A673 (cell line): ENCODE results near the gene MRPS2. TPM values are rescaled to one million over a fixed set of nuclear protein-coding genes. Genes with fewer than 3 reads are reported as not detected.

ENCODE experiments used
- BruUV-seq: library from RNA; stranded (reverse); fragments of 400-500 nt; replicated peaks from 2 replicates; lab custom pipeline; 2021; lab: Mats Ljungman, UMichigan
- CTCF ChIA-PET: fragments of 300-600 bp; sonication (Branson Sonifier 250); formaldehyde crosslinking; loops from one replicate; lab custom pipeline; 2022; ENCODE audit warnings: antibody characterized with exemption; lab: Charles Lee
- POLR2A ChIA-PET: fragments of 300-600 bp; sonication (Branson Sonifier 250); formaldehyde crosslinking; loops from one replicate; lab custom pipeline; 2022; ENCODE audit warnings: antibody characterized with exemption; ENCODE audit not compliant: low non-redundant PET; lab: Charles Lee
- DNase-seq: peaks from one replicate; pipeline ENCODE4 v3.0.0-alpha.2; 2015; ENCODE audit warnings: low spot score
- H3K27ac ChIP-seq: fragments of 200-600 bp; sonication (generic); 2 replicates; pipeline ENCODE4 v1.5.1; 2016; ENCODE audit warnings: mixed run types, low read depth, mild to moderate bottlenecking, mixed read lengths, antibody characterized with exemption, low read length; ENCODE audit not compliant: poor library complexity, severe bottlenecking
- H3K27me3 ChIP-seq: fragments of 200-600 bp; sonication (generic); replicated peaks from 2 replicates; pipeline ENCODE4 v1.6.1; 2017; ENCODE audit warnings: mixed run types, low read depth, mild to moderate bottlenecking, mixed read lengths, antibody characterized with exemption, low read length; ENCODE audit not compliant: insufficient read depth, poor library complexity
- H3K36me3 ChIP-seq: fragments of 200-600 bp; sonication (generic); 2 replicates; pipeline ENCODE4 v1.6.1; 2016; ENCODE audit warnings: mixed run types, mild to moderate bottlenecking, mixed read lengths, antibody characterized with exemption, low read length; ENCODE audit not compliant: insufficient read depth, poor library complexity, severe bottlenecking
- H3K4me1 ChIP-seq: fragments of 200-600 bp; sonication (generic); 2 replicates; pipeline ENCODE4 v1.6.1; 2017; ENCODE audit warnings: mixed run types, mild to moderate bottlenecking, mixed read lengths, antibody characterized with exemption, low read length; ENCODE audit not compliant: insufficient read depth, poor library complexity, severe bottlenecking
- H3K4me3 ChIP-seq: fragments of 200-600 bp; sonication (generic); 2 replicates; pipeline ENCODE4 v1.5.1; 2016; ENCODE audit warnings: low read depth, mixed run types, mild to moderate bottlenecking, mixed read lengths, low read length; ENCODE audit not compliant: poor library complexity, severe bottlenecking
- H3K9me3 ChIP-seq: fragments of 200-600 bp; sonication (generic); 2 replicates; pipeline ENCODE4 v1.6.1; 2016; ENCODE audit warnings: mixed run types, low read depth, mild to moderate bottlenecking, mixed read lengths, antibody characterized with exemption, low read length; ENCODE audit not compliant: poor library complexity, severe bottlenecking
- EZH2 ChIP-seq: fragments of 200-600 bp; sonication (generic); IDR thresholded peaks from 2 replicates; pipeline ENCODE4 v1.6.1; 2017; ENCODE audit warnings: borderline replicate concordance, low read depth, mild to moderate bottlenecking, mixed read lengths, antibody characterized with exemption, low read length; ENCODE audit not compliant: poor library complexity, severe bottlenecking
- intact Hi-C: fragments of 100-400 bp; cut with micrococcal nuclease; formaldehyde crosslinking; loops from one replicate; pipeline ENCODE4 v1.10.0; 2022; ENCODE audit not compliant: unreplicated experiment
- total RNA-seq: library from RNA; stranded (reverse); gene quantifications from 2 replicates; pipeline ENCODE4 v1.2.3, GENCODE V29; 2021
- TF ChIP-seq, protein P1 (sequence below): fragments of 300-800, 200-600 bp; sonication (generic); conservative IDR thresholded peaks from 2 replicates; pipeline ENCODE4 v1.5.1; 2017; ENCODE audit warnings: low read depth, mild to moderate bottlenecking, antibody characterized with exemption, low read length, moderate library complexity, mixed read lengths

MRPS2 gene
- total RNA-seq, 1 experiment from 2014 or later = 88.8 TPM

DNA sequence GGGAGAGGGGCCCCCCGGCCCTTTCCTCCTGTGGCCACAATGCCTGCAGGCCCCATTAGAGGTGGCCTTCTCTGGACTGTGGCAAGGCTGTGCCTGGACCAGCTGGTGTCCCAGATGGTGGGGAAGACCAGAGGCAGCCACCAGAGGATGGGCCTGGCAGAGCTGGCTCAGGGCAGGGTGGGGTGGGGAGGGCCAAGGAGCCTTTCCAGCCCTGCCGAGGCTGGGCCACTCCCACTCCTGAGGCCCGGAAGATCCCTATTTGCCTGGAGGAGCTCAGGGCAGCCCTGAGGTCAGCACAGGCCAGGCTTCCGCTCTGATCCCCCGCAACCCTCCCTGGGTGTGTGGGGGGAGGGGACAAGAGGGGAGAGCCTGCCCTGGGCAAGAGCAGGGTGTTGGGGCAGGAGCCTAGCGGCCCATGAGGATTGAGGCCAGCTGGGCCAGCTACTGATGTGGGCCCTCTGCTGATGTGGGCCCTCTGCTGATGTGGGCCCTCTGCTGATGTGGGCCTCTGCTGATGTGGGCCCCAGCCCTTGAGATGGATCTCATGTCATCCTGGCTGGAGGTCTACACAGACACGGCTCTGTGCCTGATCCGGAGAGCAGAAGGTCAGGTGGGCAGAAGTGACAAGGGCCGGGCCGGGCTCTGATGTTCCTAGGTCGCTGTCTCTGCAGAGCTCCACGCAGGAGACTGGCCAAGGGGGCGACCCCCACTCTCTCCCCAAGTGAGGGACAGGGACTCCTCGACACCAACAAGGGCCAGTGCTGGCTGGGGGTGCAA lies 6.0 kb downstream of the MRPS2 start:
- H3K4me3 ChIP-seq = no peak overlapping the region
- H3K9me3 ChIP-seq = no peaks in the 10 kb centered on the region
- TF ChIP-seq EZH2 = no peak
- no peak overlapping the region for H3K27ac ChIP-seq
- DNase-seq = no peak
- peaks cover 8% of the 10 kb centered on the region for H3K4me1 ChIP-seq
- no peaks in the 10 kb centered on the region for H3K27me3 ChIP-seq
- H3K36me3 ChIP-seq = peaks cover 37% of the 10 kb centered on the region
- CTCF ChIA-PET = no interaction called here
- no TSS peak for BruUV-seq
- intact Hi-C loops = no loop called here
- POLR2A ChIA-PET = interaction anchor here (0.6 kb wide), 1 partner anchor 1160 kb away, joined by 3 read pairs; no protein-coding TSS in a partner anchor

DNA sequence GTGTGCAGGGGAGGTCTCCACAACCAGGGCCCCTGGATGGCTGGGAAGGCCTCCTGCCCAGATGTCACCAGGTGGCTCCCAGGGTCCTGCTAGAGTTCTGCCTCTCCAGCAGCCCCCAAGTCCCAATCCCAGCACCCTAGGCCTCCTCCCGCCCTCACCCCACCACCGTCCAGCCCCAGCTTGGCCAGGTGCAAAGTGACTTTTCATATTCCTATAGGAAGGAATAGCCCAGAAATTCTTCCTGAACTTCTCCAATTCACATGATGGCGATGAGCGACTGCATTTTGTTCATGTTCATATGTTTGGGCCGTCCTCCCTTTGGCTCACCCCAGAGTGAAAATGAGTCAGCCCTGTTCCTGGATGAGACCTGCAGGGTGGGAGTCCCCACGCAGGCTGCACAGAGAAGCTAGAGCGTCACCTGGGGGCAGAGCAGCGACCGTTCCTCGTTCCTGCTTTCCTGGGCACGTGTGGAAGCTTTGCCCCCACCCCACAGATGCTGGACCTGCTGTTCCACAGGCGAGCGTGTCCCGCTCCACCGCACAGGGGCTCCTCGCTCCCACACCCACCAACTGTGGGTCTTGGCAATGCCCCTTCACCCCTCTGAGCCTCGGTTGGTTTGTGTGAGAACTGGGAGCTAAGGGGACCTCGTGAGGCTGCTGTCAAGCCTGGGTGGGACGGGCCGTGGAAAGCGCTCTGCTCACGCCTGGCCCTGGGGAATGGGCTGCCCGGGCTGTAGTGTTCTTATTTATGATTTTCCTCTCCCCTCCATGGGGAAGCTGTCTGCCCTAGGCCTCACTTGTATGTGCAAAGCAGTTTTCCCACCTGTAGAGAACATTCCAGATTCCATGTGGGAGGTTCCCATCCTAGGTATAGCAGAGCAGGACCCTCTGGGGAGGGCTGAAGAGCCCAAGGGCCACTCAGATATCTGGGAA lies 6.9 kb downstream of the MRPS2 start:
- POLR2A ChIA-PET = no interaction called here
- H3K4me1 ChIP-seq = no peaks in the 10 kb centered on the region
- H3K36me3 ChIP-seq = peaks cover 29% of the 10 kb centered on the region
- TF ChIP-seq, protein P1, sequence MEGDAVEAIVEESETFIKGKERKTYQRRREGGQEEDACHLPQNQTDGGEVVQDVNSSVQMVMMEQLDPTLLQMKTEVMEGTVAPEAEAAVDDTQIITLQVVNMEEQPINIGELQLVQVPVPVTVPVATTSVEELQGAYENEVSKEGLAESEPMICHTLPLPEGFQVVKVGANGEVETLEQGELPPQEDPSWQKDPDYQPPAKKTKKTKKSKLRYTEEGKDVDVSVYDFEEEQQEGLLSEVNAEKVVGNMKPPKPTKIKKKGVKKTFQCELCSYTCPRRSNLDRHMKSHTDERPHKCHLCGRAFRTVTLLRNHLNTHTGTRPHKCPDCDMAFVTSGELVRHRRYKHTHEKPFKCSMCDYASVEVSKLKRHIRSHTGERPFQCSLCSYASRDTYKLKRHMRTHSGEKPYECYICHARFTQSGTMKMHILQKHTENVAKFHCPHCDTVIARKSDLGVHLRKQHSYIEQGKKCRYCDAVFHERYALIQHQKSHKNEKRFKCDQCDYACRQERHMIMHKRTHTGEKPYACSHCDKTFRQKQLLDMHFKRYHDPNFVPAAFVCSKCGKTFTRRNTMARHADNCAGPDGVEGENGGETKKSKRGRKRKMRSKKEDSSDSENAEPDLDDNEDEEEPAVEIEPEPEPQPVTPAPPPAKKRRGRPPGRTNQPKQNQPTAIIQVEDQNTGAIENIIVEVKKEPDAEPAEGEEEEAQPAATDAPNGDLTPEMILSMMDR = no peak
- TF ChIP-seq EZH2 = no peak
- no TSS peak for BruUV-seq
- CTCF ChIA-PET = no interaction called here
- H3K27ac ChIP-seq = no peak overlapping the region
- DNase-seq = no peak
- H3K9me3 ChIP-seq = no peaks in the 10 kb centered on the region
- H3K4me3 ChIP-seq = no peak overlapping the region
- intact Hi-C loops = no loop called here
- no peaks in the 10 kb centered on the region for H3K27me3 ChIP-seq

DNA sequence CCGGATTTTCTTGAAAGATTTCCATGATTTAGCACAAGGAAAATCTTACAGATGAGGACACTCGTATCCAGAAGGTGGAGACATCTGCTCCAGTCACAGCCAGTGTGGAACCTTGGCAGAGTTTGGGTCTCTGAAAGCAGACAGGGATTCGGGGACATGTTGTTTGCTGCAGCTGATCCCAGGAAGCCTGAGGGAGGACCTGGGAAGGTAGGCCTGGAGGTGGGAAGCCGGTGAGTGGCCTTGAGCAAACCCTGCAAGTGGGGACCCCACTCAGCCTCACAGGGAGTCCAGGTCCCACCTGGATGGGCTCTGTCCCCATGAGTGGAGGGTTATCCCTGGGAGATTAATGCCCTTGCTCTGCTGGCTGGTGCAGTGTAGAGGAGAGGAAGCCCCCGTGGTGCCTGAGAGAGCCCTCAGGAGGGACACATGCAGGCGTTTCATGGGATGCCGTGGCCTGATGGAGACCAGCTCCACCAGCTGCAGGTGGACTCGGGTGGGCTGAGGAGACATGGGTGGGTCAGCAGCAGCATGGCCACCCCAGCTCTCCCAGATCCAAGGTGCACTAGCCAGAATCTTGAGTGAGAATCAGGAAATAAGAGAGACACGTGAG lies 7.8 kb downstream of the MRPS2 start:
- no peak for DNase-seq
- POLR2A ChIA-PET = no interaction called here
- CTCF ChIA-PET = no interaction called here
- Histone ChIP-seq H3K36me3 (peaks cover 19% of the 10 kb centered on the region), H3K27me3 (no peaks in the 10 kb centered on the region), H3K4me1 (no peaks in the 10 kb centered on the region), H3K9me3 (no peaks in the 10 kb centered on the region), H3K27ac (no peak overlapping the region), H3K4me3 (no peak overlapping the region)
- intact Hi-C loops = no loop called here
- BruUV-seq = no TSS peak
- TF ChIP-seq EZH2 = no peak
- TF ChIP-seq, protein P1 = no peak
